OCI-LY7 (cell line): ENCODE results near the gene NAPG. TPM values are rescaled to one million over a fixed set of nuclear protein-coding genes. Genes with fewer than 3 reads are reported as not detected.

ENCODE experiments used
- BruUV-seq: library from RNA; stranded (reverse); fragments of 400-500 nt; replicated peaks from 2 replicates; lab custom pipeline; 2021; lab: Mats Ljungman, UMichigan
- CTCF ChIA-PET: fragments of 300-600 bp; sonication (Branson Sonifier 250); formaldehyde crosslinking; loops from one replicate; lab custom pipeline; 2022; ENCODE audit warnings: antibody characterized with exemption; ENCODE audit not compliant: unreplicated experiment; lab: Charles Lee
- POLR2A ChIA-PET: fragments of 300-600 bp; sonication (Branson Sonifier 250); formaldehyde crosslinking; loops from one replicate; lab custom pipeline; 2022; ENCODE audit warnings: antibody characterized with exemption; lab: Charles Lee
- DNase-seq: peaks from one replicate; pipeline ENCODE4 v3.0.0-alpha.2; 2015; ENCODE audit warnings: low spot score
- H2AFZ ChIP-seq: fragments of 200-600 bp; sonication (generic), shearing (Covaris generic); 2 replicates; pipeline ENCODE4 v1.6.1; 2014; ENCODE audit warnings: mild to moderate bottlenecking, antibody characterized with exemption, low read length, moderate library complexity
- H3K27ac ChIP-seq: fragments of 200-600 bp; sonication (generic); 2 replicates; pipeline ENCODE4 v1.5.1; 2014; ENCODE audit warnings: mixed run types, low read depth, mild to moderate bottlenecking, moderate library complexity, low read length, inconsistent platforms; ENCODE audit not compliant: poor library complexity, severe bottlenecking
- H3K36me3 ChIP-seq: fragments of 200-600 bp; sonication (generic); 2 replicates; pipeline ENCODE4 v1.6.1; 2014; ENCODE audit warnings: mild to moderate bottlenecking, antibody characterized with exemption, low read length, moderate library complexity, mixed read lengths; ENCODE audit not compliant: insufficient read depth
- H3K4me1 ChIP-seq: fragments of 200-600 bp; sonication (generic); 2 replicates; pipeline ENCODE4 v1.5.1; 2014; ENCODE audit warnings: mild to moderate bottlenecking, low read length; ENCODE audit not compliant: insufficient read depth, poor library complexity, severe bottlenecking
- H3K4me2 ChIP-seq: fragments of 200-600 bp; sonication (generic); 2 replicates; pipeline ENCODE4 v1.6.1; 2014; ENCODE audit warnings: mild to moderate bottlenecking, low read length
- H3K4me3 ChIP-seq: fragments of 200-600 bp; sonication (generic); 2 replicates; pipeline ENCODE4 v1.5.1; 2014; ENCODE audit warnings: mild to moderate bottlenecking, low read depth, low read length; ENCODE audit not compliant: poor library complexity, severe bottlenecking
- H3K79me2 ChIP-seq: fragments of 200-600 bp; sonication (generic); 2 replicates; pipeline ENCODE4 v1.6.1; 2016; ENCODE audit warnings: low read depth, mild to moderate bottlenecking, low read length, moderate library complexity, mixed read lengths; ENCODE audit not compliant: insufficient read depth
- H3K9me2 ChIP-seq: fragments of 200-600 bp; sonication (generic); 2 replicates; pipeline ENCODE4 v1.6.1; 2016; ENCODE audit warnings: mild to moderate bottlenecking, low read length, mixed read lengths; ENCODE audit not compliant: insufficient read depth
- H3K9me3 ChIP-seq: fragments of 200-600 bp; sonication (generic); 2 replicates; pipeline ENCODE4 v1.6.1; 2014; ENCODE audit warnings: mild to moderate bottlenecking, mixed run types, low read length, mixed read lengths
- H4K20me1 ChIP-seq: fragments of 200-600 bp; sonication (generic); 2 replicates; pipeline ENCODE4 v1.6.1; 2014; ENCODE audit warnings: mild to moderate bottlenecking, antibody characterized with exemption, low read length, moderate library complexity, mixed read lengths; ENCODE audit not compliant: insufficient read depth
- EZH2phosphoT487 ChIP-seq: fragments of 200-600 bp; sonication (generic); IDR thresholded peaks from 2 replicates; pipeline ENCODE4 v1.6.1; 2018; ENCODE audit warnings: low read depth, borderline replicate concordance, mild to moderate bottlenecking, mixed run types, antibody characterized with exemption, low read length, moderate library complexity, mixed read lengths
- intact Hi-C: fragments of 100-400 bp; cut with micrococcal nuclease; formaldehyde crosslinking; loops from one replicate; pipeline ENCODE4 v1.10.0; 2022; ENCODE audit not compliant: unreplicated experiment
- total RNA-seq, 2 experiments: library from RNA; depleted of rRNA in 1 of 2; stranded (reverse); fragments of >200 nt in 1 of 2; shearing (Covaris generic) in 1 of 2; gene quantifications; 2 replicates each; pipeline ENCODE4 v1.2.3, GENCODE V29; 2014 to 2022
- TF ChIP-seq, protein P1 (sequence below): fragments of 200-600 bp; sonication (generic); conservative IDR thresholded peaks from 2 replicates; pipeline ENCODE4 v1.5.1; 2014; ENCODE audit warnings: mild to moderate bottlenecking, antibody characterized with exemption, low read length, moderate library complexity, mixed read lengths

Gene NAPG
- total RNA-seq, 2 experiments from 2014 or later, result 34.6 to 52.3 TPM

DNA sequence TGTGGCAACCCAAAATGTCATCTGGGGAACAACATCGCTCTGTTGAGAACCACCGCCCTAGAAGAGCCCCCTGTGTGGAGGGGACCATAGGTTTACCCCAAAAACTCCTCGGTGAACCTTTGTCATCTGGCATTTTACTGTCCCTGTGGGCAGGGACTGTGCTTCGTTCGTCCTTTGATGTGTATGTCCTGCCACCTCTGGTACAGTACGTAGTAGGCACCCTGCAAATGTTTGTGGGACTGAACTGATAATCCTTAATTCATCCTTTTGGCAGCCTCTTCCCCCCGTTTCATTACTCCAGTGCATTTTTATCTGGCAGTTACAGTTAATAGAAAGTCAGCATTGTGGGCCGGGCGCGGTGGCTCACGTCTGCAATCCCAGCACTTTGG, 728 bp downstream of the NAPG start:
- Histone ChIP-seq H4K20me1 (peaks cover 25% of the 10 kb centered on the region), H3K9me3 (no peaks in the 10 kb centered on the region), H2AFZ (no peak overlapping the region; the same call in 1 of the 2 replicates), H3K4me3 (peak overlapping the region; percentile 81), H3K27ac (peak overlapping the region; percentile 63), H3K4me1 (peaks cover 46% of the 10 kb centered on the region), H3K79me2 (peaks cover 53% of the 10 kb centered on the region), H3K4me2 (peak overlapping the region; percentile 93), H3K9me2 (no peaks in the 10 kb centered on the region), H3K36me3 (peaks cover 13% of the 10 kb centered on the region)
- ChIA-PET CTCF (interaction anchor here (1.4 kb wide), 1 partner anchor 43 kb away, joined by 4 read pairs; no protein-coding TSS in a partner anchor), POLR2A (interaction anchor here (0.6 to 1.2 kb wide), 5 partner anchors 15 to 1206 kb away, joined by 3 to 5 read pairs (median 3); no protein-coding TSS in a partner anchor)
- no TSS peak for BruUV-seq
- DNase-seq, result no peak
- no peak for TF ChIP-seq EZH2phosphoT487
- TF ChIP-seq, protein P1, sequence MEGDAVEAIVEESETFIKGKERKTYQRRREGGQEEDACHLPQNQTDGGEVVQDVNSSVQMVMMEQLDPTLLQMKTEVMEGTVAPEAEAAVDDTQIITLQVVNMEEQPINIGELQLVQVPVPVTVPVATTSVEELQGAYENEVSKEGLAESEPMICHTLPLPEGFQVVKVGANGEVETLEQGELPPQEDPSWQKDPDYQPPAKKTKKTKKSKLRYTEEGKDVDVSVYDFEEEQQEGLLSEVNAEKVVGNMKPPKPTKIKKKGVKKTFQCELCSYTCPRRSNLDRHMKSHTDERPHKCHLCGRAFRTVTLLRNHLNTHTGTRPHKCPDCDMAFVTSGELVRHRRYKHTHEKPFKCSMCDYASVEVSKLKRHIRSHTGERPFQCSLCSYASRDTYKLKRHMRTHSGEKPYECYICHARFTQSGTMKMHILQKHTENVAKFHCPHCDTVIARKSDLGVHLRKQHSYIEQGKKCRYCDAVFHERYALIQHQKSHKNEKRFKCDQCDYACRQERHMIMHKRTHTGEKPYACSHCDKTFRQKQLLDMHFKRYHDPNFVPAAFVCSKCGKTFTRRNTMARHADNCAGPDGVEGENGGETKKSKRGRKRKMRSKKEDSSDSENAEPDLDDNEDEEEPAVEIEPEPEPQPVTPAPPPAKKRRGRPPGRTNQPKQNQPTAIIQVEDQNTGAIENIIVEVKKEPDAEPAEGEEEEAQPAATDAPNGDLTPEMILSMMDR, result 0 out of 2 replicates have a peak, but pooled peaks have one; percentile 17
- intact Hi-C loops, result loop anchor here (2.0 to 10.0 kb wide), 3 partner anchors 614 to 1769 kb away; partner anchors contain the start of gene PPP4R1

DNA sequence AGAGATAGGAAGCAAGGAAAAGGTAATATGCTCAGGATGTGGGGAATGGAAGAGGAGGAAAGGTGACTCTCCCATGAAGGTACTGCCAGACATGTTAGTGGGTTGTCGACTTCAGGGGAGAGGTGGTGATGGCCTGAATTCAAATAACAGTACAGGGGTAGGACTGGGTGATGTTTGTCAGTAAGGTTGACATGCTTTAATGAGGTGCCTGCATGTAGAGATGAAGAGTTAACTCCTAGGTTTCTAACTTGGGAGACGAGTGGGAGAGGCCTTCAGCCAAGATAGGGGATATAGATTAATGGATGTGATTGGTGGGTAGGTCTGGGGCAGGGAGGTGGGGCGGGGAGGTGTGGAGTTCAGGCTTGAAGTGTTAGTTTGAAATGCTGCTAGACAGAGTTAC, 2.6 kb downstream of the NAPG start:
- TF ChIP-seq EZH2phosphoT487, result no peak
- TF ChIP-seq, protein P1, result no peak

DNA sequence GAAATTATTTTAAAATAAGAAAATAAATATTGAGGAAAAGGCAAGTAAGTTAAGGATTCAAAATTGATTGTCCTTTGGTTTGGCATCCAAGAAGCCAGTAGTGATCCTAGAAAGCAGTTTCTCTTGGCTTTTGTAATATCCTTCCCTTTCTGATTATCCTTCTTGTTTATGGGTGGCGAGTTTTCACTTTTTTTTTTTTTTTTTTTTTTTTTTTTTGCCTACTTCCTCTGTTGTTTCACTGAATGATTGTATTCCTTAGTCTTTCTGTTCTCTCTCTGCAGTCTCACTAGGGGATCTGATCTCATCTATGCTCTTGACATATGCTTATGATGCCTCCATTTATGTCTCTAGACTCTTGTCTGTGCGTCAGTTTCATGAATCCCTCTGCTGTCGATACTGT, 4.2 kb downstream of the NAPG start:
- intact Hi-C loops, result no loop called here
- DNase-seq, result no peak
- no peaks in the 10 kb centered on the region for H3K9me3 ChIP-seq
- peaks cover 32% of the 10 kb centered on the region for H4K20me1 ChIP-seq
- no peak overlapping the region for H3K4me3 ChIP-seq
- no peak overlapping the region for H3K27ac ChIP-seq
- BruUV-seq, result no TSS peak
- H3K36me3 ChIP-seq, result peaks cover 46% of the 10 kb centered on the region
- H2AFZ ChIP-seq, result no peak overlapping the region
- H3K4me2 ChIP-seq, result peak overlapping the region; percentile 53; the same call in 1 of the 2 replicates
- ChIA-PET CTCF (no interaction called here), POLR2A (interaction anchor here (1.5 kb wide), 1 partner anchor 22 kb away, joined by 3 read pairs; no protein-coding TSS in a partner anchor)
- H3K4me1 ChIP-seq, result peaks cover 44% of the 10 kb centered on the region
- TF ChIP-seq EZH2phosphoT487, result no peak
- TF ChIP-seq, protein P1, result no peak
- H3K9me2 ChIP-seq, result no peaks in the 10 kb centered on the region
- H3K79me2 ChIP-seq, result peaks cover 87% of the 10 kb centered on the region

More for the DNA sequence above, 2.6 kb downstream of the NAPG start:
- H3K9me3 ChIP-seq, result no peaks in the 10 kb centered on the region
- peak overlapping the region; percentile 53 for H3K4me2 ChIP-seq
- peaks cover 32% of the 10 kb centered on the region for H4K20me1 ChIP-seq
- no peaks in the 10 kb centered on the region for H3K9me2 ChIP-seq
- ChIA-PET CTCF (no interaction called here), POLR2A (interaction anchor here (0.6 to 1.8 kb wide), 4 partner anchors 10 to 49 kb away, joined by 3 to 7 read pairs (median 4); no protein-coding TSS in a partner anchor)
- H3K4me3 ChIP-seq, result peak overlapping the region; percentile 22
- H2AFZ ChIP-seq, result no peak overlapping the region
- no peak overlapping the region for H3K27ac ChIP-seq
- peaks cover 46% of the 10 kb centered on the region for H3K4me1 ChIP-seq
- intact Hi-C loops, result loop anchor here (5.0 to 10.0 kb wide), 2 partner anchors 914 to 1771 kb away; partner anchors contain the start of gene PPP4R1
- DNase-seq, result no peak
- H3K36me3 ChIP-seq, result peaks cover 32% of the 10 kb centered on the region
- H3K79me2 ChIP-seq, result peaks cover 72% of the 10 kb centered on the region
- BruUV-seq, result no TSS peak
